ENCODE measurements around the gene ITK. TPM values are rescaled to one million over a fixed set of nuclear protein-coding genes. Genes with fewer than 3 reads are reported as not detected.

The ITK gene
- total RNA-seq, 1 donor from 2014 or later: 8.1 TPM

DNA sequence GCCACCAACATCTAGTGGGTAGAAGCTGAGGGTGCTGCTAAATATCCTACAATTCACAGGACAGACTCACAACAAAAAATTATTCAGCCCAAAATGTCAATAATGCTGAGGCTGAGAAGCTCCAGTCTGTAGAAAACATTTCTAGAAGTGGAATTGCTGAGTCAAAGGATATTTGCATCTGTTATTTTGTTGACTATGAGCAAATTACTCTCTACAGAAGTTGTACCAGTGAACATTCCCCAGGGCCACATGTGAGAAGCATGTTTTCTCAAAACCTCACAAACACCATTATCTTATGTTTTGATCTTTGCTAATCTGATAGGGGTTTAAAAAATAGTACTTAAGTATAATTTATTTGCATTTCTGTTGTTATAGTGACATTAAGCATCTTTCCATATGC lies 15.4 kb downstream of the ITK start:
- no peaks in the 10 kb centered on the region for H3K4me1 ChIP-seq
- no peak for DNase-seq
- H3K4me3 ChIP-seq: no peak overlapping the region
- H3K27me3 ChIP-seq: no peaks in the 10 kb centered on the region
- ATAC-seq: no peak
- TF ChIP-seq, protein P1, sequence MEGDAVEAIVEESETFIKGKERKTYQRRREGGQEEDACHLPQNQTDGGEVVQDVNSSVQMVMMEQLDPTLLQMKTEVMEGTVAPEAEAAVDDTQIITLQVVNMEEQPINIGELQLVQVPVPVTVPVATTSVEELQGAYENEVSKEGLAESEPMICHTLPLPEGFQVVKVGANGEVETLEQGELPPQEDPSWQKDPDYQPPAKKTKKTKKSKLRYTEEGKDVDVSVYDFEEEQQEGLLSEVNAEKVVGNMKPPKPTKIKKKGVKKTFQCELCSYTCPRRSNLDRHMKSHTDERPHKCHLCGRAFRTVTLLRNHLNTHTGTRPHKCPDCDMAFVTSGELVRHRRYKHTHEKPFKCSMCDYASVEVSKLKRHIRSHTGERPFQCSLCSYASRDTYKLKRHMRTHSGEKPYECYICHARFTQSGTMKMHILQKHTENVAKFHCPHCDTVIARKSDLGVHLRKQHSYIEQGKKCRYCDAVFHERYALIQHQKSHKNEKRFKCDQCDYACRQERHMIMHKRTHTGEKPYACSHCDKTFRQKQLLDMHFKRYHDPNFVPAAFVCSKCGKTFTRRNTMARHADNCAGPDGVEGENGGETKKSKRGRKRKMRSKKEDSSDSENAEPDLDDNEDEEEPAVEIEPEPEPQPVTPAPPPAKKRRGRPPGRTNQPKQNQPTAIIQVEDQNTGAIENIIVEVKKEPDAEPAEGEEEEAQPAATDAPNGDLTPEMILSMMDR (IDR thresholded peaks at IDR 0.05): no peak
- no peaks in the 10 kb centered on the region for H3K36me3 ChIP-seq
- intact Hi-C loops (cut with DNase I): no loop called here
- no peaks in the 10 kb centered on the region for H3K9me3 ChIP-seq
- H3K27ac ChIP-seq: no peak overlapping the region

DNA sequence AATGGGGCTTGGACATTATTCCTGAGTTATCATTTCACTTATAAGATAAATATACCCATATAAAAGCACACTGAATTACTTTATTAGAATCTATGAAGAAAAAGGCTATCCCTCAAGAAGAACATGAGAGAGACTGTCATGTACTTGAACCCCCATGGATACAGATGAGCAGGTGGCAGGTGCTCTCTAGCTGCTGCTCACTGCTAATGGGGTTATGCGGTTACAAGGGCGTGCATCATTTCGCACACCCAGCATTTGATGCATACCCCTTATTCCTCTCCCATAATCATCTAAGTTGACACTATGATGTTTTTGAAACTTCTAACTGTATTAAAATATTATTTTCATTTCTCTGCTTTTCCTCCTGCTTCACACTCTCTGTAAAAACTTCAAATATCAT lies 16.4 kb downstream of the ITK start:
- no peak overlapping the region for H3K4me3 ChIP-seq

DNA sequence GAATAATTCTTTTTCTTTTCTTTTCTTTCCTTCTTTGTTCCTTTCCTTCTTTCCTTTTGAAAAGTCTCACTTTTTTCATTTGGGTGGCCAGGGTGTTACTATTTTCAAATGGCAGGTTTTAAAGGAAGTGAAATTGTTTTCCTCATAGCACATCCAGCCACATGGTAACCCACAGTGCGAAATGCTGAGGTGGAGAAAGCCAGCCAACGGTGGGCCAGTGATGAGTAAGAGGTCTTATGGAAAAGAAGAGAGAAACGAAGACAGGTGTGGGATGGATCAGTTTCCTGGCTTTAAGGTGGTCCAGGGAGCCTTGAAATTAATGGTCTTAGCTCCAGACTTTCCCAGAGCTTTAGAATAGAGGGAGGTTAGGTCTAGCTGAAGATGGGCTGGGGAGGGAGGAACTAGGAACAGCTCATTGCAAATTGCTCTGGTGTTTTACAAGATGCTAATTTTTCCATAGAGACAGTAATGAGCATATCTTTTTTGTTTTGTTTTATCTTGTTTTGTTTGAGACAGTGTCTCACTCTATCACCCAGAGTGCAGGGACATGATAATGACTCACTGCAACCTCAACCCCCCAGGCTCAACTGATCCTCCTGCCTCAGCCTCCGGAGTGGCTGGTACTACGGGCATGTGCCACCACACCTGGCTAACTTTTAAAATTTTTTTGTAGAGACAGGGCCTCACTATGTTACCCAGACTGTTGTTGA lies 17.8 kb downstream of the ITK start:
- TF ChIP-seq, protein P1 (IDR thresholded peaks at IDR 0.05): no peak
- Histone ChIP-seq H3K27ac (no peak overlapping the region), H3K4me3 (no peak overlapping the region), H3K9me3 (no peaks in the 10 kb centered on the region), H3K36me3 (no peaks in the 10 kb centered on the region), H3K4me1 (no peaks in the 10 kb centered on the region), H3K27me3 (no peaks in the 10 kb centered on the region)
- intact Hi-C loops (cut with DNase I): no loop called here
- ATAC-seq: peak; percentile 26
- no peak for DNase-seq

More for the DNA sequence above, 16.4 kb downstream of the ITK start:
- intact Hi-C loops (cut with DNase I): no loop called here
- no peak overlapping the region for H3K27ac ChIP-seq
- no peaks in the 10 kb centered on the region for H3K4me1 ChIP-seq
- no peaks in the 10 kb centered on the region for H3K9me3 ChIP-seq
- no peaks in the 10 kb centered on the region for H3K36me3 ChIP-seq
- TF ChIP-seq, protein P1 (IDR thresholded peaks at IDR 0.05): no peak
- no peaks in the 10 kb centered on the region for H3K27me3 ChIP-seq
- ATAC-seq (no peak), DNase-seq (no peak)

DNA sequence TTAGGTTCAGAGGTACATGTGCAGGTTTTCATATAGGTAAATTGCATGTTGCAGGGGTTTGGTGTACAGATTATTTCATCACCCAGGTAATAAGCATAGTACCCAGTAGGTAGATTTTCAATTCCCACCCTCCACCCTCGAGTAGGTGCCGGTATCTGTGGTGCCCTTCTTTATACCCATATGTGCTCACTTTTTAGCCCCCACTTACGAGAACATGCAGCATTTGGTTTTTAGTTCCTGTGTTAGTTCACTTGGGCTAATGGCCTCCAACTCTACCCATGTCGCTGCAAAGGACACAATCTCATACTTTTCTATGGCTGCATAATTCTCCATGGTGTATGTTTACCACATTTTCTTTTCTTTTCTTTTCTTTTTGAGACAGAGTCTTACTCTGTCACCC lies 21.2 kb downstream of the ITK start:
- Histone ChIP-seq H3K9me3 (no peaks in the 10 kb centered on the region), H3K4me3 (no peak overlapping the region), H3K27me3 (no peaks in the 10 kb centered on the region), H3K4me1 (no peaks in the 10 kb centered on the region), H3K27ac (no peak overlapping the region), H3K36me3 (no peaks in the 10 kb centered on the region)
- DNase-seq (no peak), ATAC-seq (no peak)
- TF ChIP-seq, protein P1 (IDR thresholded peaks at IDR 0.05): no peak
- intact Hi-C loops (cut with DNase I): no loop called here

DNA sequence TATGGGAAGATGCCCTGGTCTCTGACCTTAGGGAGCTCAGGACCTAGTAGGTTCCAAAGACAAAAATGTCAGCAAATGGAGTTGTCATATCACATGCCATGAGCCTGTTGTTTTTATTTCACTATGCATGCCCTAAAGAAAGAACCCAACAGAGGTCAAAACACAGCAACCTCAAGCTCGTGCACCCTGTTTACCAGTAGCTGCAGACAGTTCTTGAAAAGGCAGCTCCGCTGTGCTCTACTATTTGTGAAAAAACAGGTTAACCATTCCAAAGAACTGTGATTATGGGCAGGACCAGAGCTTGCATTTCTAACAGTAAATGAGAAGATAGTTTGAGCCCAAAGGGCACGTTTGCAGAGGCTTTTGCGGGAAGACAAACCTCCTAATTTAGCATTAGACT lies 22.8 kb downstream of the ITK start:
- Histone ChIP-seq H3K36me3 (no peaks in the 10 kb centered on the region), H3K4me3 (no peak overlapping the region), H3K27me3 (no peaks in the 10 kb centered on the region), H3K9me3 (no peaks in the 10 kb centered on the region), H3K4me1 (no peaks in the 10 kb centered on the region), H3K27ac (no peak overlapping the region)
- ATAC-seq (no peak), DNase-seq (no peak)
- TF ChIP-seq, protein P1 (IDR thresholded peaks at IDR 0.05): no peak
- intact Hi-C loops (cut with DNase I): no loop called here

DNA sequence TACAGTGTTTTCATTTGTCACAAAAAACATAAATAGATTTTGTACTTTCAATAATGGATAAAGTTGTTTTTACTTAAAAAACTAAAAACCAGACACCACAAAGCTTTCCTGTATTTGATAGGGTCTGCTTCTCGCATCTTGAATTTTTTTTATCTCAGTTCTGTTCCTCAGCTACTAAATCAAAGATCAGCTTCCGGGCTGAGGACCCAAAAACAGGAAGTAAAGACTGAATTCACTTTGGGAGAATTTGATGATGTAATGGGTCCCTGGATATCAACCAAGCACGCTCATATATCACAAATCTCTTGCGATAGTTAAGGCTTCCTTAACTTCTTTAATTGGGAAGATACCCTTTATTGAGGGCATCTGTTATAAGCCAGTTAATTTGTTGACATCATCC lies 24.1 kb downstream of the ITK start:
- Histone ChIP-seq H3K4me3 (no peak overlapping the region), H3K27ac (no peak overlapping the region), H3K9me3 (no peaks in the 10 kb centered on the region), H3K27me3 (no peaks in the 10 kb centered on the region), H3K36me3 (no peaks in the 10 kb centered on the region), H3K4me1 (no peaks in the 10 kb centered on the region)
- intact Hi-C loops (cut with DNase I): no loop called here
- ATAC-seq: peak; percentile 50
- DNase-seq: no peak
- TF ChIP-seq, protein P1 (IDR thresholded peaks at IDR 0.05): no peak

Data from upper lobe of right lung (tissue), 1 donor.